Cerebellar cortex (tissue), 1 donor: ENCODE data around the gene FCN2.

ENCODE experiments used
- DNase-seq: peaks from one replicate; pipeline ENCODE4 v3.0.0-alpha.2; 2015; ENCODE audit warnings: low spot score

Gene FCN2

GRCh38 chr9:134912126-134912840 lies 31.7 kb downstream of the FCN2 start:
- DNase-seq: no peak

GRCh38 chr9:134913041-134913712 lies 32.6 kb downstream of the FCN2 start:
- no peak for DNase-seq

- no peak for DNase-seq
These were observed 33.3 kb downstream of the FCN2 start for GRCh38 chr9:134913713-134914500.

GRCh38 chr9:134914501-134914834 lies 33.9 kb downstream of the FCN2 start:
- no peak for DNase-seq

GRCh38 chr9:134915046-134915985 lies 34.7 kb downstream of the FCN2 start:
- no peak for DNase-seq

- no peak for DNase-seq
These were observed 35.6 kb downstream of the FCN2 start for GRCh38 chr9:134916161-134916665.

GRCh38 chr9:134917431-134918373 lies 37.1 kb downstream of the FCN2 start, which contains the start of gene FCN1:
TSS of gene FCN1 (minus strand) at chr9:134917912. CDS start at chr9:134917871, 41 bp downstream.
- DNase-seq: no peak

GRCh38 chr9:134918646-134919045 lies 38.0 kb downstream of the FCN2 start:
- no peak for DNase-seq

- no peak for DNase-seq
These were observed 38.7 kb downstream of the FCN2 start for GRCh38 chr9:134919303-134919702.

- no peak for DNase-seq
These were observed 41.7 kb downstream of the FCN2 start for GRCh38 chr9:134922066-134922931.

GRCh38 chr9:134922932-134923240 lies 42.3 kb downstream of the FCN2 start:
- DNase-seq: no peak

GRCh38 chr9:134923466-134923865 lies 42.9 kb downstream of the FCN2 start:
- no peak for DNase-seq

- DNase-seq: no peak
These were observed 44.5 kb downstream of the FCN2 start for GRCh38 chr9:134925011-134925511.

- no peak for DNase-seq
These were observed 48.0 kb downstream of the FCN2 start for GRCh38 chr9:134928436-134929192.

- no peak for DNase-seq
These were observed 48.9 kb downstream of the FCN2 start for GRCh38 chr9:134929193-134930158.

- DNase-seq: no peak
These were observed 49.8 kb downstream of the FCN2 start for GRCh38 chr9:134930398-134930797.

- DNase-seq: no peak
These were observed 51.6 kb downstream of the FCN2 start for GRCh38 chr9:134932171-134932570.
